Measurements from ENCODE around the gene GSDMA.
"Not testable (repeated sequence)": the region's sequence is repeated elsewhere in the genome, so short reads cannot be mapped to it uniquely, and the experiment has no call there.

Gene GSDMA

GRCh38 chr17:40004072-40004471 lies 41.3 kb downstream of the GSDMA start:
- Histone ChIP-seq H3K9me3 (ENCODE audit: insufficient read depth, low read length) (no peaks in the 10 kb centered on the region), H4K20me1 (ENCODE audit: insufficient read depth, low read length) (no peaks in the 10 kb centered on the region), H3K4me2 (ENCODE audit: low read length) (no peak overlapping the region), H3K4me3 (ENCODE audit: low read length) (no peak overlapping the region), H3K79me2 (ENCODE audit: low read length) (no peaks in the 10 kb centered on the region), H3K4me1 (ENCODE audit: low read length) (no peaks in the 10 kb centered on the region), H3K27ac (ENCODE audit: low read length) (no peak overlapping the region), H3K27me3 (ENCODE audit: low read depth, low read length) (no peaks in the 10 kb centered on the region), H2AFZ (ENCODE audit: low read depth, low read length) (no peak overlapping the region), H3K36me3 (replicated peaks; ENCODE audit: low read depth, low read length) (no peaks in the 10 kb centered on the region), H3K9ac (ENCODE audit: low read length) (no peak overlapping the region)
- TF ChIP-seq, protein P1, sequence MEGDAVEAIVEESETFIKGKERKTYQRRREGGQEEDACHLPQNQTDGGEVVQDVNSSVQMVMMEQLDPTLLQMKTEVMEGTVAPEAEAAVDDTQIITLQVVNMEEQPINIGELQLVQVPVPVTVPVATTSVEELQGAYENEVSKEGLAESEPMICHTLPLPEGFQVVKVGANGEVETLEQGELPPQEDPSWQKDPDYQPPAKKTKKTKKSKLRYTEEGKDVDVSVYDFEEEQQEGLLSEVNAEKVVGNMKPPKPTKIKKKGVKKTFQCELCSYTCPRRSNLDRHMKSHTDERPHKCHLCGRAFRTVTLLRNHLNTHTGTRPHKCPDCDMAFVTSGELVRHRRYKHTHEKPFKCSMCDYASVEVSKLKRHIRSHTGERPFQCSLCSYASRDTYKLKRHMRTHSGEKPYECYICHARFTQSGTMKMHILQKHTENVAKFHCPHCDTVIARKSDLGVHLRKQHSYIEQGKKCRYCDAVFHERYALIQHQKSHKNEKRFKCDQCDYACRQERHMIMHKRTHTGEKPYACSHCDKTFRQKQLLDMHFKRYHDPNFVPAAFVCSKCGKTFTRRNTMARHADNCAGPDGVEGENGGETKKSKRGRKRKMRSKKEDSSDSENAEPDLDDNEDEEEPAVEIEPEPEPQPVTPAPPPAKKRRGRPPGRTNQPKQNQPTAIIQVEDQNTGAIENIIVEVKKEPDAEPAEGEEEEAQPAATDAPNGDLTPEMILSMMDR (IDR thresholded peaks at IDR 0.05; ENCODE audit: low read depth, low read length) = no peak
- no peak for TF ChIP-seq EZH2phosphoT487 (IDR thresholded peaks at IDR 0.05; ENCODE audit: low read depth)

- H3K36me3 ChIP-seq (replicated peaks; ENCODE audit: low read depth, low read length) = no peaks in the 10 kb centered on the region
Measured at GRCh38 chr17:40004712-40005111, 41.9 kb downstream of the GSDMA start.

GRCh38 chr17:40005520-40005919 lies 42.7 kb downstream of the GSDMA start:
- Histone ChIP-seq H3K4me2 (ENCODE audit: low read length) (no peak overlapping the region), H3K4me3 (ENCODE audit: low read length) (no peak overlapping the region), H3K4me1 (ENCODE audit: low read length) (peaks cover 5% of the 10 kb centered on the region; the same call in 1 of the 2 replicates), H3K9ac (ENCODE audit: low read length) (no peak overlapping the region), H3K27ac (ENCODE audit: low read length) (no peak overlapping the region), H4K20me1 (ENCODE audit: insufficient read depth, low read length) (no peaks in the 10 kb centered on the region), H3K36me3 (replicated peaks; ENCODE audit: low read depth, low read length) (no peaks in the 10 kb centered on the region), H2AFZ (ENCODE audit: low read depth, low read length) (no peak overlapping the region), H3K27me3 (ENCODE audit: low read depth, low read length) (no peaks in the 10 kb centered on the region), H3K79me2 (ENCODE audit: low read length) (no peaks in the 10 kb centered on the region), H3K9me3 (ENCODE audit: insufficient read depth, low read length) (no peaks in the 10 kb centered on the region)
- TF ChIP-seq EZH2phosphoT487 (IDR thresholded peaks at IDR 0.05; ENCODE audit: low read depth) = no peak
- TF ChIP-seq, protein P1 (IDR thresholded peaks at IDR 0.05; ENCODE audit: low read depth, low read length) = no peak

More at GRCh38 chr17:40004712-40005111, 41.9 kb downstream of the GSDMA start:
- Histone ChIP-seq H3K27ac (ENCODE audit: low read length) (no peak overlapping the region), H3K9ac (ENCODE audit: low read length) (no peak overlapping the region), H3K9me3 (ENCODE audit: insufficient read depth, low read length) (no peaks in the 10 kb centered on the region), H3K27me3 (ENCODE audit: low read depth, low read length) (no peaks in the 10 kb centered on the region), H3K79me2 (ENCODE audit: low read length) (no peaks in the 10 kb centered on the region), H3K4me1 (ENCODE audit: low read length) (no peaks in the 10 kb centered on the region), H2AFZ (ENCODE audit: low read depth, low read length) (no peak overlapping the region), H4K20me1 (ENCODE audit: insufficient read depth, low read length) (no peaks in the 10 kb centered on the region), H3K4me2 (ENCODE audit: low read length) (no peak overlapping the region), H3K4me3 (ENCODE audit: low read length) (no peak overlapping the region)
- TF ChIP-seq EZH2phosphoT487 (IDR thresholded peaks at IDR 0.05; ENCODE audit: low read depth) = no peak
- TF ChIP-seq, protein P1 (IDR thresholded peaks at IDR 0.05; ENCODE audit: low read depth, low read length) = no peak

DNA sequence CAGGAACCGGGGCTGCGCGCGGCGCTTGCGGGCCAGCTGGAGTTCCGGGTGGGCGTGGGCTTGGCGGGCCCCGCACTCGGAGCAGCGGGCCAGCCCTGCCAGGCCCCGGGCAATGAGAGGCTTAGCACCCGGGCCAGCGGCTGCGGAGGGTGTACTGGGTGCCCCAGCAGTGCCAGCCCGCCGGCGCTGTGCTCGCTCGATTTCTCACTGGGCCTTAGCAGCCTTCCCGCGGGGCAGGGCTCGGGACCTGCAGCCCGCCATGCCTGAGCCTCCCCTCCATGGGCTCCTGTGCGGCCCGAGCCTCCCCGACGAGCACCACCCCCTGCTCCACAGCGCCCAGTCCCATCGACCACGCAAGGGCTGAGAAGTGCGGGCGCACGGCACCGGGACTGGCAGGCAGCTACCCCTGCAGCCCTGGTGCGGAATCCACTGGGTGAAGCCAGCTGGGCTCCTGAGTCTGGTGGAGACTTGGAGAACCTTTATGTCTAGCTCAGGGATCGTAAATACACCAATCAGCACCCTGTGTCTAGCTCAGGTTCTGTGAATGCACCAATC lies 48.2 kb downstream of the GSDMA start:
- not testable (repeated sequence) for H2AFZ ChIP-seq (ENCODE audit: low read depth, low read length); H3K36me3 ChIP-seq (replicated peaks; ENCODE audit: low read depth, low read length); H3K27ac ChIP-seq (ENCODE audit: low read length); H3K79me2 ChIP-seq (ENCODE audit: low read length); H4K20me1 ChIP-seq (ENCODE audit: insufficient read depth, low read length); H3K4me3 ChIP-seq (ENCODE audit: low read length); H3K27me3 ChIP-seq (ENCODE audit: low read depth, low read length); H3K9ac ChIP-seq (ENCODE audit: low read length); H3K4me2 ChIP-seq (ENCODE audit: low read length); H3K9me3 ChIP-seq (ENCODE audit: insufficient read depth, low read length)
- H3K4me1 ChIP-seq (ENCODE audit: low read length) = peaks cover 23% of the 10 kb centered on the region

DNA sequence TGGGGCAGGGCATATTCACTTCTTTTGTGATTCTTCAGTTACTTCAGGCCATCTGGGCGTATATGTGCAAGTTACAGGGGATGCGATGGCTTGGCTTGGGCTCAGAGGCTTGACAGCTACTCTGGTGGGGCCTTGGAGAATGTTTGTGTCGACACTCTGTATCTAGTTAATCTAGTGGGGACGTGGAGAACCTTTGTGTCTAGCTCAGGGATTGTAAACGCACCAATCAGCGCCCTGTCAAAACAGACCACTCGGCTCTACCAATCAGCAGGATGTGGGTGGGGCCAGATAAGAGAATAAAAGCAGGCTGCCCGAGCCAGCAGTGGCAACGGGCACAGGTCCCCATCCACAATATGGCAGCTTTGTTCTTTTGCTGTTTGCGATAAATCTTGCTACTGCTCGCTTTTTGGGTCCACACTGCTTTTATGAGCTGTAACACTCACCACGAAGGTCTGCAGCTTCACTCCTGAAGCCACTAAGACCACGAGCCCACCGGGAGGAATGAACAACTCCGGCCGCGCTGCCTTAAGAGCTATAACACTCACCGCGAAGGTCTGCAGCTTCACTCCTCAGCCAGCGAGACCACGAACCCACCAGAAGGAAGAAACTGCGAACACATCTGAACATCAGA lies 49.3 kb downstream of the GSDMA start:
- peaks cover 23% of the 10 kb centered on the region for H3K4me1 ChIP-seq (ENCODE audit: low read length)
- not testable (repeated sequence) for H3K27ac ChIP-seq (ENCODE audit: low read length); H3K36me3 ChIP-seq (replicated peaks; ENCODE audit: low read depth, low read length); H3K4me3 ChIP-seq (ENCODE audit: low read length); H3K9ac ChIP-seq (ENCODE audit: low read length); H2AFZ ChIP-seq (ENCODE audit: low read depth, low read length); H3K4me2 ChIP-seq (ENCODE audit: low read length); H3K9me3 ChIP-seq (ENCODE audit: insufficient read depth, low read length); H3K27me3 ChIP-seq (ENCODE audit: low read depth, low read length); H3K79me2 ChIP-seq (ENCODE audit: low read length); H4K20me1 ChIP-seq (ENCODE audit: insufficient read depth, low read length)
